Measurements from ENCODE around the gene ASPRV1.
"Not testable (repeated sequence)": the region's sequence is repeated elsewhere in the genome, so short reads cannot be mapped to it uniquely, and the experiment has no call there.

Gene ASPRV1

DNA sequence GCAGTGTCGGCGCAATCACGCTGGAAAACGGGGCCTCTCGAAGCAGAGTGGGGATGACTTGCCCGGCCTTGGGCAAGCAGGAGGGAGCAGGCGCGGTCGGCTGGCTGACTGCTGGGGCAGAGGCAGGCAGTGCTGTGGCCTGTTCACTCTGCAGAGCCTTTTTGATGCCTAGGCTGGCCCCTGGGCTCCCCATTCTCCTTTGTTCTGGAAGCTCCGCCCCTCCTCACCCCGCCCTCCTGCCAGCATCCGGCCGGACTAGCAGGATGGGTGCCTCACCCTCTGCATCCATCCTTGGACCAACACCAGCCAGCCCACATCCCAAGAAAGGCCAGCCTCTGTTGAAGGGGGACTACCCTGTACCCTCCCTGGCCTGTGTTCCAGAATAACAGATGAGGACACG, at the start of gene ASPRV1:
TSS of gene ASPRV1 (minus strand) at position 136 of the 400 bp plus-strand sequence. CDS start 195 bp downstream, outside the sequence.
- no peak for DNase-seq (ENCODE audit: low read depth in 4 of 4, low spot score in 1 of 4)

DNA sequence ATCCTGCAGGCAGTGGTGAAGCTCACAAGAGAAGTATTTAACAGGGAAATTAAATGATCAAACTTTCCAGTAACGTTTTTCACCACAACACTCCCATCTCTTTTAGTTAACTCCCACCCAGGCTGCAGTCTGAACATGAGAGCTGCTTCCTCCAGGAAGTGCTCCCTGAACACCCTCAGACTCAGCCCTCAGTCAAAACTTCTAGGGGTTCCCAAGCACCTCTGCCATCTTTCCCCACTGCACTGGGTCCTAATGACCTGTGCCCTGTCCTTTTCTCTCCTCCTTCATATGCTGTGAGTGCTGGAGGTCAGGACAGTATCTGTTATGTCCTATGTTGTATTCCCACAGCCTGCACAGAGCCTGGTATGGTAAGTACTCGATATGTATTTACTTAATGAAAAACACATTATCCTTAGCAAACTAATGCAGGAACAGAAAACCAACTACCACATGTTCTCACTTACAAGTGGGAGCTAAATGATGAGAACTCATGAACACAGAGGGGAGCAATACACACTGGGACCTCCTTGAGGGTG, 49.2 kb upstream of the ASPRV1 start:
- no peak for DNase-seq (ENCODE audit: low read depth in 4 of 4, low spot score in 1 of 4)

DNA sequence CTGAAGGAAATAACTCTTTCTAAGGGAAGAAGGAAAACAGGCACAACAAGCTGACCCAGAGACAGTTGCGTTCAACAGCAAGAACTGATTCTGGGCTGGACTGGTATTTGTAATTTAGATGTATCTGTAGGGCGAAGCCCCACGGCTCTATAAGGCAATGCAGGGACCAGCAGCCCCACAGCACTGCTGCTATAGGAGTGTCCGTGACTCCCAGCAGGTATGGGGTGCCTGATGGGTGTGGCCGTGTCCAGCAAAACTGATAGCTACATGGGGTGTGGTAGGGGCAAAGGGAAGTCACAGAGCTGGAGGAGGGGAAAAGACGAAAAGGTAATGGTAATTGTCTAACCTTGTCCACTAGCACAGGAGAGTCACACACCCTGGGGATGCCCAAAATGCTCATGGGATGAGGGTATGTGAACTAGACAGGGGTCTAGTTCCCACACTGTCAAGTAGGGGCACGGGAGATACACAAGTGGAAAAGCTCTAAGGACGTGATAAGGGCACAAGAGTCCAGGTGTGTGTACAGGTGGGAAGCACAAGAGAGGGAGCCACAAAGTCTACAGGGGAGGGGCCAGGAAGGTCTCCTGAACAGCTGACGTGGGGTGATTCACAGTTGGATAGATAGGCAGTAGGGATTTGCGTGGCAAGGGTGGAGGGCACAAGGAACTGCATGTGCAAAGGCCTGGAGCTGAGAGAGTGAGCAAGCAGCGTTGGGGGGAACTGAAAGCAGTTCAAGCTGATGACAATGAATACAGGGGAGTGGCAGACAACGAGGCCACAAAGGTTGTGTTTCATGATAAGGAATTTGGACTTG, 48.5 kb upstream of the ASPRV1 start:
- DNase-seq (ENCODE audit: low read depth in 4 of 4, low spot score in 1 of 4) = no peak

DNA sequence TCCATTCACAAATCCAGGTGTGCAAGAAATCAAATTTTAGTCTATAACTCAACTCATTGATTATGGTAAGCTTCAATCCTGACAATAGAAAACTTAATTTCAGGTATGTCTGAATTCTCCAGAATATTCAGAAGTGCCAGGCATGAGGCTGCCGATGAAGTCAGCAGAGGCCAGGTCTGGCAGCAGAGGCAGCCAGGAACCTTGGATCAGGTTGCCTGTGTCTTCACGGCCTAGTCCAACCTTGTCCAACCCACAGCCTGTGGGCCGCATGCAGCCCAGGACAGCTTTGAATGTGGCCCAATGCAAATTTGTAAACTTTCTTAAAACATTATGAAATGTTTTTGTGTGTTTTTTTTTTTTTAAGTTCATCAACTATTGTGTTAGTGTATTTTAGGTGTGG, 46.9 kb upstream of the ASPRV1 start:
- DNase-seq (ENCODE audit: low read depth in 4 of 4, low spot score in 1 of 4) = no peak

DNA sequence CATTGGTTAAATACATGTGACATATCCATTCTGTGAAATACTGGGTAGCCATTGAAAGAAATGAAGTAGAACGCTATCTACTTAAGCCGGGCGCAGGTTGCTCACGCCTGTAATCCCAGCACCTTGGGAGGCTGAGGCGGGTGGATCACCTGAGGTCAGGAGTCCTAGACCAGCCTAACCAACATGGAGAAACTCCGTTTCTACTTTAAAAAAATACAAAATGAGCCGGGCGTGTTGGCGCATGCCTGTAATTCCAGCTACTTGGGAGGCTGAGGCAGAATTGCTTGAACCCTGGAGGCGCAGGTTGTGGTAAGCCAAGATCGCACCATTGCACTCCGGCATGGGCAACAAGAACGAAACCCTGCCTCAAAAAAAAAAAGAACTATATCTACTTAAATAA, 45.7 kb upstream of the ASPRV1 start:
- DNase-seq (ENCODE audit: low read depth in 4 of 4, low spot score in 1 of 4) = no peak

DNA sequence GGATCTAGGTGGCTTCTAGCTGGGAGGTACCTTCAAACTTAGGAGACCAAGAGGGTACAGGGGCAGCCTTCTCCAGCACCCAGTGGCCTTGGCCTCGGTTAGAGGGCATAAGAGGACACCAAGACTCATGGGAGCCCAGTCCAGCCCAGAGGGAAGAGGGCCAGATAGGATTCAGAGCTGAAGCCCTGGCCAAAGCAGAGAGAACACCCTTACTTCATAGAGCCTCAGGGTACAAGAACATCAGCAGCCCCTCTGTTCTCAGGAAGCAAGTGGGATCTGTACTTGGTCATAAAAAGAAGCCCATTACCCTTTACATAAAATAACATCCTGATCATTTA, 45.0 kb upstream of the ASPRV1 start:
- DNase-seq (ENCODE audit: low read depth in 4 of 4, low spot score in 1 of 4) = no peak

DNA sequence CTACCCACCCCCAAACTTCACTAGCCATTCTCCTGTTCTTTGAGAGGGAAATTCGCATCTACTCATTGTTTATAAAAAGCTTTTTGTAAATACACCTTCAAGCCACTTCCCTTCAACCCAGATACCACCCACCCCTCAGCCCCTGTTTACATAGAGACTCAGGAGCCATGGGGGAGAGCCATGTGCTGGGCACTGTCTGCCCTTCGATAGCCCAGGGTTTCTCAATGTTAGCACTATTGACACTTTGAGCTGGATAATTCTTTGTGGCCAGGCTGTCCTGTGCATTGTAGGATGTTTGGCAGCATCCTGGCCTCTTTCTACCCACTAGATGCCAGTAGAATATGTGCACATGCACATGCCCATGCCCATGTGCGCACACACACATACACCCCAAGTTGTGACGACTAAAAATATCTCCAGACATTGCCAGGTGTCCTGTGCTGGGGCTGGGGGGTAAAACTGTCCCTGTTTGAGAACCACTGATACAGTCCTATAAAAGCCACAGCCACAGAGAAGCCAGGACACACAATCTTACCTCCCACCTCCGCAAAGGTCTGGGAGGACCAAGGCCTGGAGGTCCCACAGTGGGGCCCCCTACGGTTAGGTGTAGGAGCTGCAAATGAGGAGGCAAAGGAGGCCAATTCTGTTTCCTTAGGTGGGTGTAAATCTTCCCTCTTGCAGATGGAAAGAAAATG, 44.5 kb upstream of the ASPRV1 start:
- DNase-seq (ENCODE audit: low read depth in 4 of 4, low spot score in 1 of 4) = no peak

DNA sequence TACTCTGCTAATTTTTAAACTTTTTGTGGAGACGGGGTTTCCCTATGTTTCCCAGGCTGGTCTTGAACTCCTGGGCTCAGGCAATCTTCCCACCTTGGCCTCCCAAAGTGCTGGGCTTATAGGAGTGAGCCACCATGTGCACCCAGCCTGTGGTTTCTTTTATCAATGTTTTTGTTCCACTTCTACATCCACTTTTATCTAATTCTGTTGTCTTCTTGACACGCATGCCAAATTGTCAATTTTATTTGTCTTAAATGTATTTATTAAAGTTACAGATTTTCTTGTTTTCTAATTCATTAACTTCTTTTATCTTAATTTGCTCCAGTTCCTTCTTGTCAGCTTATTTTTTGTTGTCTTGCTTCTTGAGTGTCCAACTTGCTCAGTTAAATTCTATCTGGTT, 43.8 kb upstream of the ASPRV1 start:
- no peak for DNase-seq (ENCODE audit: low read depth in 4 of 4, low spot score in 1 of 4)

DNA sequence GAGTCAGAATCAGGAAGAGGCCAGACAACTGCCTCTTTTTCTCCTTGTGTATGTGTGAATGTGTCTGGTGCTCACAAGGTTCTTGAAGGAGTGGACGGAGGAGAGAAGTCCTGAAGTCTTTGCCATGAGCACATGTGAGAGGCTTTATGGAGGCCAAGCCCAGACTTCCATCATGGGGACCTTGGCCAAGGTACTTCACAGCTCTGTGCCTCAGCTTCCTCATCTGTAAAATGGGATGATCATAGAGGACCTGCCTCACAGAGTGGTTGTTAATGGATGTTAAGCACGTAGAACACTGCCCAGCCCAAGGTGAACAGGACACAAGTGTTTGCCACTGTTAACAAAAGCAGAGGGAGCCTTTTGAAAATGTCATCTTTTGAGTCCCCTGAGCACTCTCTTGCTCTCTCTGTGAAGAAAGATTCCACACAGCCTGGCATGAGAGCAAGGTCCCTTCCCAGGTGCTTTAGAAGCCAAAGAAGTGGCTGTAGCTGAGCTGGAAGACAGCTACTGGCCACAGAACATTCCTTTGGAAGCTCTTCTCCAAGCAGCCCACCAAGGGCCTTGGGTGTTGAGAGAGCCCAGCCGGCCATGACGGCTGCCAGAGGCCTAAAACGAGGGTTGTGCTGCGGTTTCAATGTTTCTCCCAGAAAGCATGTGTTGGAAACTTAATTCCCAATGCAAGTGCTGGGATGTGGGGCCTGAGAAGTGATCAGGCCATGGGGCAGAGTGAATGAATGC, 41.8 kb upstream of the ASPRV1 start:
- DNase-seq (ENCODE audit: low read depth in 4 of 4, low spot score in 1 of 4) = no peak

DNA sequence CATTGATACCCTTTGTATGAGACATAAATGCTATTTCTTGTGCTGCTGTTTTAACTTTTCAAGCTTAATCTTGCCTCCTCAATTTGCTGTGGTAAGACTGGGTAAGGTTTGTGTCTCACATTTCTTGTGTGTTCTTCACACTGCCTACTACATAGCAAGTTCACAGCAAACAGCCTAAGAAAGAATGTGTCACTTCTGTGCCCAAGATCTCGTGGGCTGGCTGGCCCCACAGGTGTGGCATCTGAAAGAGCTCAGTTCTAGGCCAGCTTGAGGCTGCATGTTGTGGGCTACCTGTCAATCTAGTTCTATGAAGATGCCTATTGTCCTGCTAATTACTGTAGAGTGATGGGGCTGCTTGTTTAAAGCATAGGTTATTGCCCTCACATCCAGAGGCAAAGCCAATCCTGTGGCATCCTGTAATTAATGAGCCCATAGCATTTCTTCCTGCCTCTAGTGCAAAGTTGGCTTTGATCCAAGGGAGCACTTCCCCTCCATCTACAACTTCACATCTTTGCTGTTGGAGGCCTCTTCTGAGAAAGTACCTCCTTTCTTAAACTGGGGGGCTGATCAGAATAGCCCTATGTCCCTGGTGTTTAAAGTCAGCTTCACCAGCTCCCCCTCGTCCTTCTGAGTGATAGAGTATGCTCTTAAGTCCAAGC, 40.9 kb upstream of the ASPRV1 start:
- DNase-seq (ENCODE audit: low read depth in 4 of 4, low spot score in 1 of 4) = no peak

DNA sequence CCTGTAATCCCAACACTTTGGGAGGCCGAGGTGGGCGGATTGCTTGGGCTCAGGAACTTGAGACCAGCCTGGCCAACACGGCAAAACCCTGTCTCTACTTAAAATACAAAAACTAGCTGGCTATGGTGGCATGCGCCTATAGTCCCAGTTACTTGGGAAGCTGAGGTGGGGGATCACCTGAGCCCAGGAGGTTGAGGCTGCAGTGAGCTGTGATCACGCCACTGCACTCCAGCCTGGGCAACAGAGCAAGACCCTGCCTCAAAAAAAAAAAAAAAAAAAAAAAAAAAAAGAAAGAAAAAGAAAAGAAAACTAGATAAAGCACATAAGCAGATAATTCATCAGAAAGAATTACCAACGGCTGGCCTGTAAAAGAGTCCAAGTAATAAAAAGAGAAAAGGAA, 39.1 kb upstream of the ASPRV1 start:
- DNase-seq (ENCODE audit: low read depth in 4 of 4, low spot score in 1 of 4) = not testable (repeated sequence)

DNA sequence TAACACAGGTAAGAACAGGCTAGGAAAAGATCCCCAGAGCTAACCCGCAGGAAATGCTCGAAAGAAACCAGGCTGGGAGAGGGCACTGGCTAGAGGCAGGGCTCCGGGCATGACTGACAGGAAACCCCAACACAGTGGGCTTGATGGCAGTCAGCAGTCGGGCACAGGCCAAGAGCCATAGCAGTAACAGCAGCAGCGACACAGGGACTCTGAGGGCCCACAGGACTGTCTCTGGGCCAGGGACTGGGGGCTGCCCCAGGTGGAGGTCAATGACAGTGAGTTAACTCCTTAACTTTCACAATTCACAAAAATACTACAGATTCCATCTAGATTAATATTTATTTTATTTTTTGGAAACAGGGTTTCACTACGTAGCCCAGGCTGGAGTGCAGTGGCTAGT, 37.3 kb upstream of the ASPRV1 start:
- DNase-seq (ENCODE audit: low read depth in 4 of 4, low spot score in 1 of 4) = no peak

DNA sequence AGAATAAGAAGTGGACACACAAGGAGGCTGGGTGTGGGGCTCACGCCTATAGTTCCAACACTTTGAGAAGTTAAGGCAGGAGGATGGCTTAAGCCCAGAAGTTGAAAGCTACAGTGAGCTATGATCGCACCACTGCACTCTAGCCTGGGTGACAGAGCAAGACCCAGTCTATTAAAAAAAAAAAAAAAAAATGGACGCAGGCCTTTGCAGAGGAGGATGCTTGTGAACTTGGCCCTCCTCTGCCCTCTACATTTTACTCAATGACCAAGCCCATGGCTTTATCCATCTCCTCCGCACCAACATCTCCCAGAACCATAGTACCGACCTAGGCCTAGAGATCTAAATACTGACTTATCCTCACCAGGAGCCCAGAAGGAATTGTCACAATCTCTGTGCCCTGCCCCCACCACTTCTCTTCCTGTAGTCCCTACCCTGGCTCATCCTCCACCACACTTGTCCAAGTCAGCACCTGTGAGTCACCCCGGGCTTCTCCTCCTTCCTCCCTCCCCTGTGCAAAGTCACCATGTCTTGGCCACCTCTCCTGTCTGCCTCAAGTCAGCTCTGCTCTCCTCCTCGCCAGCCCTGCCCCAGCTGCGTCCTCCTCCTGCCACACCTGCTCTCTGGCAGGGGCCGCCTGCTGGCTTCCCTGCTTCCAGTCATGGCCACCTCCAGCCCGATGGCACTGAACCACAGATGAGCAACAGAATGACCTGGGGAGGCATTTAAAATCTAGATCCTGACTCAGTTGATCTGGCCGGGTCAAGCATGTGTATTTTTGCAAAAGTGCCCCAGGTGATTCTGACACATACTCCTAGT, 35.8 kb upstream of the ASPRV1 start:
- peak in 2 of 4 experiments; percentile 3 to 9 for DNase-seq (ENCODE audit: low read depth in 4 of 4, low spot score in 1 of 4)

DNA sequence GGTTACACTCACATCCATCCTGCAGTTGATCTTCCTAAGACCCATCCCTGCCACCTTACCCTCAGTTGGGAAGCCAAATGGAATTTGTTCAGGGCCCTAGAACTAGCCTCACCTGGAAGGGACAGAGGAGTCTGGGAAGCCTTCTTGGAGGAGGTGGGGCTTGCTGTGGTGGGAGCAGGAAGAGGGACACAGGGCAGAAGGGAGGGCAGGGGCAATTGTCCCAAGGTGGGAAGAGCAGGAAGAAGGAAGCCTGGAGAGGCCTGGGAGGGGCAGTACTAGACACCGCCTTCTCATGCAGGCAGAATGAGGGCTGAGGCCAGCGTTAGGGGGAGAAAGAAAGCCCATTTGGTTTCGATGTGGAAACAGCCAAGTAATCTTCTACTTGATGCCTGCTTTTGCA, 34.1 kb upstream of the ASPRV1 start:
- DNase-seq (ENCODE audit: low read depth in 4 of 4, low spot score in 1 of 4) = no peak

DNA sequence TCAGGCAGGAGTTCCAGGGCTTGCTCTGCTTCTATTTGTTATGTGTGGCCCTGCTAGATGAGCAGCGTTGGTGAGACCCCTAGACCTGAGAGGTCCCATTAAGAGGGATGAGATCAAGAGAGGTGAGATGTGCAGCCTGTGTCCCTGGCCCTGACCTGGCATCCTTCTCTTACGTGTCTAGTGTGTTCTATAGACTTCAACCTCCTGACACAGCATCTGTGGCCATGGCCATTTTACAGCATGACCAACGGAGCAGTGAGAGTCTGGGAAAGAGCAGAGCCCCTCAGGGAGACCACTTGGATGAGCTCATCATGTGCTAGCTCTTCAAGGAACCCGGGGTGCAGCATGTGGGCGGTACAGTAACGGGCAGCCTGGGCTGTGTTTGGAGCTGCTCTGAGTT, 32.7 kb upstream of the ASPRV1 start:
- no peak for DNase-seq (ENCODE audit: low read depth in 4 of 4, low spot score in 1 of 4)

DNA sequence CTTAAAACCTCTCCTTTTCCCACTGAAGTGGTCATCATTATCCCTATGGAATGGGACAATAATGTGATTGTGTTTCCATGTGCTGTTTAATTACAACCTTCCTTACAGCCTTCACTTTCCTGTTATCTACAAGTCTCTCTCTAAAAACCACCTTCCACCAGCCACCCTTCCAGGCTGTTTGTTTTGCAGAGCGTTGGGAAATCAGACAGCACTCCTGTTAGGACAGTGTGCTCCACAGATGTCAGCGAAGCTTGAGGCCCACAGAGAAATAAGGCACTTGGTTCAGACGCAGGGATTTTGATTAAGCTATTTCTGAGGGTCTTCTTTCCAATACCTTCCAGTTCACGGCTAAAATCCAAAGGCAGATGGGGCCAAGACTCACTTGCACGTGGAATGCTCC, 32.3 kb upstream of the ASPRV1 start:
- DNase-seq (ENCODE audit: low read depth in 4 of 4, low spot score in 1 of 4) = no peak

DNA sequence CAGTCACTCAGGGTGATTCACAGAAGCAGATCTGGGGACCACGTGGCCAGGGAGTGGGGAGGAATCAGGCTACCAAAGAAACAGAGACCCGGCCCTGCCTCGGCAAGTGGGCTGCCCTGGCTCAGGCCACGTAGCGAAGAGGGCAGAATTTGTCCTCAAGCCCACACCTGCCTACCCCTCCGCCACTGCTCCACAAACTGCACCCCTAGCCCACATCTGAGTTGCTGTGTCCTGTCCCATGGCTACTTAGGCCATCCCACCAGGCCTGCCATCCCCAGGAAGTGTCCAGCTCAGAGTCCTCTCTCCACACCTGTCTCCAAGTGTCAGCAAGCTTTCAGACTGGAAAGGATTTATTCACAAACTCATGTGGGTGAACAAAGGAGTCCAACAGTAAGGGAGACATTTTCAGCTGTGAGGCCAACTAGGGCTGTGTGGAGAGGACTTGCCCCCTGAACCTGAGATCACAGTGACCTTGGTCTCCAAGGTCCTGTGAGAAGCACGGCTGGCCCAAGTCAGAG, 31.7 kb upstream of the ASPRV1 start:
- DNase-seq (ENCODE audit: low read depth in 4 of 4, low spot score in 1 of 4) = no peak

DNA sequence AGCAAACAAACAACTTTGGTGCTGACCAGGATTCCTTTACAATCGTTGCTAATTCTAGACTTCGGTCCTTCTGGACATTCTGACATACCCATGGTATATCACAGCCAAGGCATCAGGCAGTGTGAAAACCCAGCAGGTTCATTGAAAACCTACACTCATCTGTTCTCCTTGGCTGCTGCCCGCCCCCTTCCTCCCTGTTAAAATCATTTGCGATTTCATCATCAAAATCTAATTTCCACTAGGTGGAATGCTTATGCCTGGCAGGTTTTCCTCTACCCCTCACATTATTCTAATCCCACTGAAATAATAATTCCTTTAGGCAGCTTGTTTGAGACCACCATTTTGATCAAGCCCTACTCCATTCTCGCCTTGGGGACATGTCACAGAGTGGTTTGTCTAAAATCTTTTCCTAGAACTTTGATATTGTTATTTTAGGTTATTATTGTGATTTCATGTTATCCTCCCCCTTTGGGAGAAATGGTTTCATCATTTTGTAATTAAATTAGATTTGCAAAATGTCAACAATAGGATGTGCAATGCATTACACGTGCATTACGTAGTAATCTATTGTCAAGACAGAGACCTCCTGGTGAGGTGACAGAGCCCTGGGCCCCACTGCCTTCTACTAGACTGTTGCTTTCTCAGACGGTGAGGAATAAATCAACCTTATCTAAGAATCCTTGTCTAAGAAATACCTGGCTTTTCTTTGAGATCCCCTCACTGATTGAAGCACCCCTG, 31.0 kb upstream of the ASPRV1 start:
- DNase-seq (ENCODE audit: low read depth in 4 of 4, low spot score in 1 of 4) = no peak

DNA sequence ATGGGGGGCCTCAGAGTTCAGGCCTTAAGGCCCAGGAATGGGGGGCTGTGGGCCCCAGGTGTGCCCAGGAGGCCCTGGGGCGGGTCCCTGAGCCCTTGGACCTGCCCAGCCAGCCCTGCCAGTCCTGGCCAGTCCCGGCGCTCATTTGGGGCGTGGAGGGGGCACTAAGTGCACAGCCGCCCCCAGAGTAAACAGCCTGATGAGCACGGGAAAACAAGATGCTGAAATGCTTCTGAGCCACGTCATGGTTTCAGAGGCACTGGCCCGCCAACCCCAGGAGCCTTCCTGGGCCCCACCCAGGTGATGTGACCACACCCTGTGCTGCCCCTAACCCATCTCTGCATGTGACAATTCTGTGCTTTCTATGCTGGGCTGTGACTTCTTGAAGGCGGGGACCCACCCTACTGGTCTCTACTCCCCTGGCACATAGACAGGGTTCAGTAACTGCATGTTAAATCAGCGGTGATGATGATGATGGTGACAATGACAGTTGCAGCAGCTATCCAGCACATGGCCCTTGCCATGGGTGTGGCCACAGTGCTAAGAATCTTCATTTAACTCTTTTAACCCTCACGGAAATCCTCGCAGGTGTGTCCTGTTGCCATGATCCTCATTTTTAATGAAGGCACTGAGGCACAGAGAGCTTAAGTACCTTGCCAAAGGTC, 28.1 kb upstream of the ASPRV1 start:
- no peak for DNase-seq (ENCODE audit: low read depth in 4 of 4, low spot score in 1 of 4)

Measured in stimulated activated CD4-positive, alpha-beta T cell treated with anti-CD3 and anti-CD28 coated beads, Interleukin-1b, Interleukin-23, amount 100 ng/mL, for 24 hours (primary cell).